Glutamatergic neuron (in vitro differentiated cells): ENCODE results near the gene HTRA3. TPM values are rescaled to one million over a fixed set of nuclear protein-coding genes. Genes with fewer than 3 reads are reported as not detected.
A peak's percentile ranks its signal among the peaks of the same experiment; 100 is the strongest.

Experiments used
- DNase-seq: peaks from one replicate; pipeline ENCODE4 v3.0.0; 2022
- H3K27ac Mint-ChIP-seq: one replicate; pipeline ENCODE4 v1.8.0; 2020; ENCODE audit warnings: mild to moderate bottlenecking, mixed read lengths, inconsistent platforms; ENCODE audit not compliant: unreplicated experiment
- H3K27me3 Mint-ChIP-seq: one replicate; pipeline ENCODE4 v1.8.0; 2020; ENCODE audit warnings: mild to moderate bottlenecking, moderate library complexity, mixed read lengths, inconsistent platforms; ENCODE audit not compliant: unreplicated experiment
- H3K36me3 Mint-ChIP-seq: one replicate; pipeline ENCODE4 v1.8.0; 2020; ENCODE audit warnings: mild to moderate bottlenecking, mixed read lengths, inconsistent platforms; ENCODE audit not compliant: unreplicated experiment
- H3K4me1 Mint-ChIP-seq: one replicate; pipeline ENCODE4 v1.8.0; 2020; ENCODE audit warnings: mild to moderate bottlenecking, low read depth, mixed read lengths, inconsistent platforms; ENCODE audit not compliant: unreplicated experiment
- H3K4me3 Mint-ChIP-seq: one replicate; pipeline ENCODE4 v1.8.0; 2020; ENCODE audit warnings: mild to moderate bottlenecking, mixed read lengths, inconsistent platforms; ENCODE audit not compliant: unreplicated experiment
- H3K9me3 Mint-ChIP-seq: one replicate; pipeline ENCODE4 v1.8.0; 2020; ENCODE audit warnings: mild to moderate bottlenecking, moderate library complexity, mixed read lengths, inconsistent platforms; ENCODE audit not compliant: unreplicated experiment
- total RNA-seq: library from RNA; stranded (reverse); fragmentation: NEBNext Ultra II Directional; extraction: Animal tissue kit (Norgen Biotek cat#: 25700); gene quantifications from one replicate; pipeline ENCODE4 v1.2.1, GENCODE V29; 2021; ENCODE audit not compliant: unreplicated experiment
- TF ChIP-seq, protein P1 (sequence below): fragments of 200-600 bp; sonication (generic); IDR thresholded peaks from one replicate; pipeline ENCODE4 v1.5.0; 2021; ENCODE audit not compliant: partially characterized antibody, unreplicated experiment

HTRA3 gene
- total RNA-seq, 1 donor from 2014 or later, result 0.64 TPM

GRCh38 chr4:8237256-8237989, 32.1 kb upstream of the HTRA3 start:
- no peak overlapping the region for H3K27ac Mint-ChIP-seq
- H3K9me3 Mint-ChIP-seq, result peaks cover 1% of the 10 kb centered on the region

DNA sequence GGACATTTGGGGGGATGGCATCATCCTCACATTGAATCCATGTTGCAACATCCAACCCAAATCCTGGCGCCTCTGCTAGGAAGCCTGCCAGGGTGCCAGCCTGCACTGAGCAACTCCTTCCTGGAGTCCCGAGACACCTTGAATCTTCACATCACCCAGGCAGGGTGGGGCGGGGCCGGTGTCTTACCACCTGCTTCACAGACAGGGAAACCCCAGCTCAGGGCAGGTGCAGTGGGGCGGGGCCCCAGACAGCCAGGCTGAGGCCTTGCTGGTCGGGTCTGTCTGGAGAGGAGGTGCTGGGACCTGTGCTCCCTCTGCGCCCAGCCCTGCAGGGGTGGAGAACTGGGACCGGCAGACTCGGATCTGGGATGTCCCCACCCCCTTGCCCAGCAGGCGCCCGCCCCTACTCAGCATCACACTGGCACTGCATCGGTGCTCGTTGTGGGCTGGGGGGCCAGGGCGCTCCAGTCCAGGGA, 31.5 kb upstream of the HTRA3 start:
- no peaks in the 10 kb centered on the region for H3K4me1 Mint-ChIP-seq
- TF ChIP-seq, protein P1, sequence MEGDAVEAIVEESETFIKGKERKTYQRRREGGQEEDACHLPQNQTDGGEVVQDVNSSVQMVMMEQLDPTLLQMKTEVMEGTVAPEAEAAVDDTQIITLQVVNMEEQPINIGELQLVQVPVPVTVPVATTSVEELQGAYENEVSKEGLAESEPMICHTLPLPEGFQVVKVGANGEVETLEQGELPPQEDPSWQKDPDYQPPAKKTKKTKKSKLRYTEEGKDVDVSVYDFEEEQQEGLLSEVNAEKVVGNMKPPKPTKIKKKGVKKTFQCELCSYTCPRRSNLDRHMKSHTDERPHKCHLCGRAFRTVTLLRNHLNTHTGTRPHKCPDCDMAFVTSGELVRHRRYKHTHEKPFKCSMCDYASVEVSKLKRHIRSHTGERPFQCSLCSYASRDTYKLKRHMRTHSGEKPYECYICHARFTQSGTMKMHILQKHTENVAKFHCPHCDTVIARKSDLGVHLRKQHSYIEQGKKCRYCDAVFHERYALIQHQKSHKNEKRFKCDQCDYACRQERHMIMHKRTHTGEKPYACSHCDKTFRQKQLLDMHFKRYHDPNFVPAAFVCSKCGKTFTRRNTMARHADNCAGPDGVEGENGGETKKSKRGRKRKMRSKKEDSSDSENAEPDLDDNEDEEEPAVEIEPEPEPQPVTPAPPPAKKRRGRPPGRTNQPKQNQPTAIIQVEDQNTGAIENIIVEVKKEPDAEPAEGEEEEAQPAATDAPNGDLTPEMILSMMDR, result no peak
- peaks cover 1% of the 10 kb centered on the region for H3K9me3 Mint-ChIP-seq
- peaks cover 2% of the 10 kb centered on the region for H3K27me3 Mint-ChIP-seq
- no peak overlapping the region for H3K4me3 Mint-ChIP-seq
- no peaks in the 10 kb centered on the region for H3K36me3 Mint-ChIP-seq
- no peak for DNase-seq
- no peak overlapping the region for H3K27ac Mint-ChIP-seq

More at GRCh38 chr4:8237256-8237989, 32.1 kb upstream of the HTRA3 start:
- H3K27me3 Mint-ChIP-seq, result peaks cover 2% of the 10 kb centered on the region
- no peaks in the 10 kb centered on the region for H3K4me1 Mint-ChIP-seq
- H3K4me3 Mint-ChIP-seq, result no peak overlapping the region
- DNase-seq, result no peak
- no peaks in the 10 kb centered on the region for H3K36me3 Mint-ChIP-seq
- TF ChIP-seq, protein P1, result no peak

DNA sequence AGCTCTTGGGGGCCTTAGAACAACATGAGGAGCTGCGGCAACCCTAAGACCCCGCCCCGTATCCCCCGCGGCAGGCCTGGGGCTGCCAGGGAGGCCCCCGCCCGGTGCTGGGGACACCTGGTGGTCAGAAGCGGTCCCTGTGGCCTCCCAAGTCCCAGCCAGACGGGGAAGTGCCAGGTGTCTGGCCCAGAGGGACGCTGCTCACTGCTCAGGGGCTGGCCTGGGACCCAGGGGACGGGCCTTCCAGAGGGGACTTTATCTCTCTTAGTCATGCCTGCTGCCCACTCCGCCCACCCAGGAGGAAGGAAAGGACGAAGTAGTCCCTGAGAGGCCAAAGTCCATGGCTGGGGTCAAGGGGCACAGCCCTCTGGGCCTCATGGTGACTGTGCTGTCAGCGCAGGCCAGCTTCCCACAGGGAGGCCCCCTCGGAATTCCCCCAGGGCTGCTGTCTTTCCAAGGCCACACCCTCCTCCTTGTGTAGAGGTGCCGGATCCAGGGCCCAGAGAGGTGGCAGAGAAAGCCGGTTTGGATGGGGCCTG, 31.0 kb upstream of the HTRA3 start:
- TF ChIP-seq, protein P1, result peak; percentile 59
- Mint-ChIP-seq H3K27ac (no peak overlapping the region), H3K27me3 (peaks cover 2% of the 10 kb centered on the region), H3K9me3 (peaks cover 1% of the 10 kb centered on the region), H3K4me1 (no peaks in the 10 kb centered on the region), H3K36me3 (no peaks in the 10 kb centered on the region), H3K4me3 (no peak overlapping the region)
- peak; percentile 55 for DNase-seq

DNA sequence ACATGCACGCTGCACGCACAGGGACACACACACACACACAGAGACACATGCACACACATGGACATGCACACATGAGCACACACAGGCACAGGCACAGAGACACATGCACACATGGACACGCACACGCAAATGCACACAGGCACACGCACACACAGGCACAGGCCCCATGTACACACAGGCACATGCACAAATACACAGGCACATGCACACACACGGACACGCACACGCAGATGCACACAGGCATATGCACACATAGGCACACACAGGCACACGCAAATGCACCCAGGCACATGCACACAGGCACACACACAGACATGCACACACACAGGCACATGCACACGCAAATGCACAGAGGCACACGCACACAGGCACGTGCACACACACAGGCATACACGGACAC, 30.3 kb upstream of the HTRA3 start:
- TF ChIP-seq, protein P1, result no peak
- H3K27ac Mint-ChIP-seq, result no peak overlapping the region
- no peaks in the 10 kb centered on the region for H3K4me1 Mint-ChIP-seq
- H3K36me3 Mint-ChIP-seq, result no peaks in the 10 kb centered on the region
- H3K9me3 Mint-ChIP-seq, result peaks cover 1% of the 10 kb centered on the region
- no peak for DNase-seq
- H3K27me3 Mint-ChIP-seq, result peaks cover 2% of the 10 kb centered on the region
- H3K4me3 Mint-ChIP-seq, result no peak overlapping the region

DNA sequence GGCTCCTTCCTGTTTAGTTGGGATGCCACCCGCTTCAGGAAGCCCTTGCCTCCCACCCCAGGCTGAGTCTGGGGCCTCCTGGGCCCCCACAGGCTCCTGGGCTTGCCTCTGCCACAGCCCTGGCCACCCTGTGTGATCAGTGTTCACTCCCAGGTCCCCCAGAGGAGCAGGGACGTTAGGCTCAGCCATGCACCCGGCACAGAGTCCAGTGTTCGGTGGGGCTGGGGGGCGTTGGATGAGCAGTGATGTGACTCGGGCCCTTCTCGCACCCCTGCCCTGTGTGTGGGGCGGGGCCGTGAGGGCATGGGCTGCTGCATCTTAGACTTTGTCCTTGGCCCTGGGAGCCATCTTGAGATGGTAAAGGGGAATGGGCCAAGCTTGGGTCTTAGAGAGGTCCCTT, 29.9 kb upstream of the HTRA3 start:
- TF ChIP-seq, protein P1, result no peak
- no peak overlapping the region for H3K27ac Mint-ChIP-seq
- no peaks in the 10 kb centered on the region for H3K4me1 Mint-ChIP-seq
- peaks cover 2% of the 10 kb centered on the region for H3K27me3 Mint-ChIP-seq
- peaks cover 1% of the 10 kb centered on the region for H3K9me3 Mint-ChIP-seq
- DNase-seq, result no peak
- H3K4me3 Mint-ChIP-seq, result no peak overlapping the region
- no peaks in the 10 kb centered on the region for H3K36me3 Mint-ChIP-seq
